Breast epithelium (tissue), 3 donors: ENCODE data around the gene PRPF19.

Source experiments
- POLR2A ChIP-seq: fragments of 450-650 bp; IDR thresholded peaks from one replicate; pipeline ENCODE4 v1.6.1; 2016; ENCODE audit warnings: antibody characterized with exemption, mild to moderate bottlenecking, moderate library complexity
- POLR2AphosphoS5 ChIP-seq, 3 donors: sonication (generic); formaldehyde crosslinking; IDR thresholded peaks; one replicate each; pipeline ENCODE4 v1.6.1; 2017; ENCODE audit warnings: antibody characterized with exemption in 3 of 3
- TF ChIP-seq, protein P1 (sequence below), 3 donors: fragments of 450-650 bp; IDR thresholded peaks; one replicate each; pipeline ENCODE4 v1.5.1; 2016 to 2017; ENCODE audit warnings: antibody characterized with exemption in 3 of 3, mild to moderate bottlenecking in 3 of 3, moderate library complexity in 3 of 3

DNA sequence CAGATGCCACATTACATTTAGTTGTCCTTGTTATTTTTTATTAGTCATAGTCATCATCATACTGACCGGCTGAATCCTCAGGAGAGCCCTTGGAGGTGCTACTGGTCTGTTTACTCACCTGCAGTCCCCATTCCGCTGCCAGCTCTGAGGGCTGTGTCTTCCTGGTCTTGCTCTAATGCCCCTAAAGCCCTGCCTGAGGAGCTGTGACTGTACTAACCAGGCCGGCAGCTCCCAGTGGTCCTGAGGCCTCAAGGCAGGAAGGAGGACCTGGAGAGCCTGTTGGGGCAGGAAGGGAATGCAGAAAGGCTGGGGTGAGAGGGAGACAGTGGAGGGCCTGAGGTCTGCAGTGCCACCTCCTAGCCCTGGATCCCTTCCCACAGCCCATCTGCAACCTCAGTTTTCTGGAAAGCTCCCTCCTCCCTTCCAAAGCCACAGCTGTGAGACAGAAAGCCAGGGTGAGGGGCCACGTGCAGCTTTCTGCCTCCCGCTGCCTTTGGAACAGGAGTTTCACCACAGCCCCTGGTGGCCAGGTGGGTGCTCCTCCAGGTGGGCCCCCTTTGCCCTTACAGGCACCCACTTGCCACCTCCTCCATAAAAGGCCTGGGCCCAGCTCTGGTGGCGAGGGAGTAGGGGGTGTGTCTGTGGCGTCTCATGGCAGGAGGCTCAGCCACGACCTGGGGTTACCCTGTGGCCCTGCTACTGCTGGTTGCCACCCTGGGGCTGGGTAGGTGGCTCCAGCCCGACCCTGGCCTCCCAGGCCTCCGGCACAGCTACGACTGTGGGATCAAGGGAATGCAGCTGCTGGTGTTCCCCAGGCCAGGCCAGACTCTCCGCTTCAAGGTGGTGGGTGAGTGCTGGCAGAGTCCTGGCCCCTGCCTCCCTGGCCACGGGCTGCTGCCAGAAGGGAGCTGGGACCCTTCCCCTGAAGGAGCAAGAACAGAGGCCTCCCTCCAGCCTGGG lies 39.2 kb downstream of the PRPF19 start, which contains the start of gene ZP1:
- TF ChIP-seq, protein P1, sequence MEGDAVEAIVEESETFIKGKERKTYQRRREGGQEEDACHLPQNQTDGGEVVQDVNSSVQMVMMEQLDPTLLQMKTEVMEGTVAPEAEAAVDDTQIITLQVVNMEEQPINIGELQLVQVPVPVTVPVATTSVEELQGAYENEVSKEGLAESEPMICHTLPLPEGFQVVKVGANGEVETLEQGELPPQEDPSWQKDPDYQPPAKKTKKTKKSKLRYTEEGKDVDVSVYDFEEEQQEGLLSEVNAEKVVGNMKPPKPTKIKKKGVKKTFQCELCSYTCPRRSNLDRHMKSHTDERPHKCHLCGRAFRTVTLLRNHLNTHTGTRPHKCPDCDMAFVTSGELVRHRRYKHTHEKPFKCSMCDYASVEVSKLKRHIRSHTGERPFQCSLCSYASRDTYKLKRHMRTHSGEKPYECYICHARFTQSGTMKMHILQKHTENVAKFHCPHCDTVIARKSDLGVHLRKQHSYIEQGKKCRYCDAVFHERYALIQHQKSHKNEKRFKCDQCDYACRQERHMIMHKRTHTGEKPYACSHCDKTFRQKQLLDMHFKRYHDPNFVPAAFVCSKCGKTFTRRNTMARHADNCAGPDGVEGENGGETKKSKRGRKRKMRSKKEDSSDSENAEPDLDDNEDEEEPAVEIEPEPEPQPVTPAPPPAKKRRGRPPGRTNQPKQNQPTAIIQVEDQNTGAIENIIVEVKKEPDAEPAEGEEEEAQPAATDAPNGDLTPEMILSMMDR (IDR thresholded peaks at IDR 0.05): no peak
- TF ChIP-seq POLR2A: no peak
- TF ChIP-seq POLR2AphosphoS5 (IDR thresholded peaks at IDR 0.05): no peak
